Naive thymus-derived CD4-positive, alpha-beta T cell (primary cell): ENCODE results near the gene MAP3K2. TPM values are rescaled to one million over a fixed set of nuclear protein-coding genes. Genes with fewer than 3 reads are reported as not detected.

Source experiments
- ATAC-seq: fragments of 150-1000 bp; cut with Tn5 transposase; 2 replicates; pipeline ENCODE4 v1.10.0; 2021; ENCODE audit warnings: mild to moderate bottlenecking, moderate library complexity
- CTCF ChIA-PET: fragments of 350-600 bp; sonication (Branson Sonifier 250); formaldehyde crosslinking; loops from one replicate; lab custom pipeline; 2021; ENCODE audit warnings: antibody characterized with exemption; lab: Charles Lee
- POLR2A ChIA-PET: fragments of 350-600 bp; sonication (Branson Sonifier 250); formaldehyde crosslinking; loops from one replicate; lab custom pipeline; 2021; ENCODE audit warnings: antibody characterized with exemption, inconsistent platforms; lab: Charles Lee
- DNase-seq, 9 donors: peaks; one replicate each; pipeline versions ENCODE4 v3.0.0 to v3.0.0-alpha.2; 2020 to 2022; ENCODE audit warnings: mixed read lengths in 1 of 9
- H3K27ac ChIP-seq: one replicate; pipeline ENCODE4 v1.7.0; 2013; ENCODE audit warnings: mild to moderate bottlenecking, low read depth, low read length, moderate library complexity
- H3K27me3 ChIP-seq, 2 donors: one replicate each; pipeline ENCODE4 v1.7.0; 2013; ENCODE audit warnings: low read length in 2 of 2, mild to moderate bottlenecking in 2 of 2, moderate library complexity in 2 of 2; ENCODE audit not compliant: control insufficient read depth in 2 of 2, insufficient read depth in 2 of 2
- H3K36me3 ChIP-seq, 3 experiments: 1 replicate in 2 of 3; 2 replicates in 1 of 3; pipeline ENCODE4 v1.7.0; 2013; ENCODE audit warnings: low read length in 3 of 3, mild to moderate bottlenecking in 3 of 3, moderate library complexity in 1 of 3; ENCODE audit not compliant: insufficient read depth in 3 of 3, control insufficient read depth in 2 of 3
- H3K4me1 ChIP-seq, 2 donors: one replicate each; pipeline ENCODE4 v1.7.0; 2013; ENCODE audit warnings: low read length in 2 of 2, mild to moderate bottlenecking in 2 of 2, moderate library complexity in 1 of 2; ENCODE audit not compliant: control insufficient read depth in 2 of 2, insufficient read depth in 2 of 2
- H3K4me3 ChIP-seq: 2 replicates; pipeline ENCODE4 v1.7.0; 2013; ENCODE audit warnings: mild to moderate bottlenecking, low read length
- H3K9me3 ChIP-seq, 3 experiments: 1 replicate in 2 of 3; 2 replicates in 1 of 3; pipeline ENCODE4 v1.7.0; 2013; ENCODE audit warnings: low read length in 3 of 3; ENCODE audit not compliant: control insufficient read depth in 2 of 3
- H3K27ac Mint-ChIP-seq, 9 donors: one replicate each; pipeline ENCODE4 v1.8.0; 2020 to 2022; ENCODE audit warnings: mixed read lengths in 9 of 9, mild to moderate bottlenecking in 8 of 9, moderate library complexity in 5 of 9, inconsistent platforms in 2 of 9
- H3K27me3 Mint-ChIP-seq, 5 donors: one replicate each; pipeline ENCODE4 v1.8.0; 2021 to 2022; ENCODE audit warnings: mixed read lengths in 5 of 5, mild to moderate bottlenecking in 1 of 5
- H3K36me3 Mint-ChIP-seq, 5 donors: one replicate each; pipeline ENCODE4 v1.8.0; 2020 to 2022; ENCODE audit warnings: mixed read lengths in 5 of 5, mild to moderate bottlenecking in 3 of 5, inconsistent platforms in 1 of 5
- H3K4me1 Mint-ChIP-seq, 7 donors: one replicate each; pipeline ENCODE4 v1.8.0; 2020 to 2022; ENCODE audit warnings: mixed read lengths in 7 of 7, mild to moderate bottlenecking in 3 of 7, inconsistent platforms in 1 of 7
- H3K4me3 Mint-ChIP-seq, 10 donors: one replicate each; pipeline ENCODE4 v1.8.0; 2020 to 2022; ENCODE audit warnings: mild to moderate bottlenecking in 10 of 10, mixed read lengths in 10 of 10, moderate library complexity in 6 of 10, inconsistent platforms in 2 of 10
- H3K9me3 Mint-ChIP-seq, 11 donors: one replicate each; pipeline ENCODE4 v1.8.0; 2020 to 2022; ENCODE audit warnings: mixed read lengths in 11 of 11, mild to moderate bottlenecking in 4 of 11, inconsistent platforms in 1 of 11, moderate library complexity in 1 of 11
- intact Hi-C, 2 donors: fragments of 100-400 bp; cut with micrococcal nuclease; formaldehyde crosslinking; loops; one replicate each; pipeline ENCODE4 v1.15.1; 2023
- polyA plus RNA-seq, 2 donors: library from polyadenylated mRNA; unstranded; fragments of 300-500 nt; fragmentation: Illumina TruSeq; gene quantifications; one replicate each; pipeline ENCODE4 v1.2.3, GENCODE V29; 2021
- total RNA-seq, 6 experiments: library from RNA in 5 of 6; stranded (reverse) in 5 of 6; gene quantifications; 1 replicate in 5 of 6; 2 replicates in 1 of 6; pipeline ENCODE4 v1.2.3 and lab custom pipeline; 2021 to 2026

Gene MAP3K2
- total and polyA plus RNA-seq, 7 experiments from 2014 or later, result 41.3 to 111 (median 81.3) TPM

DNA sequence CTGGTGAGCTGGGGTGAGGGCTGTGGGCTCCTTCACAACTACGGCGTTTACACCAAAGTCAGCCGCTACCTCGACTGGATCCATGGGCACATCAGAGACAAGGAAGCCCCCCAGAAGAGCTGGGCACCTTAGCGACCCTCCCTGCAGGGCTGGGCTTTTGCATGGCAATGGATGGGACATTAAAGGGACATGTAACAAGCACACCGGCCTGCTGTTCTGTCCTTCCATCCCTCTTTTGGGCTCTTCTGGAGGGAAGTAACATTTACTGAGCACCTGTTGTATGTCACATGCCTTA, 41.0 kb upstream of the MAP3K2 start:
- Histone ChIP-seq H3K27ac (no peak overlapping the region), H3K4me1 (no peaks in the 10 kb centered on the region), H3K4me3 (no peak overlapping the region), H3K36me3 (no peaks in the 10 kb centered on the region), H3K9me3 (no peaks in the 10 kb centered on the region), H3K27me3 (no peaks in the 10 kb centered on the region)
- Mint-ChIP-seq H3K9me3 (no peaks in the 10 kb centered on the region), H3K27me3 (peaks cover 12 to 21% (median 19%) of the 10 kb centered on the region in 5 donors), H3K36me3 (peaks cover 0 to 7% (median 3%) of the 10 kb centered on the region in 5 donors), H3K4me3 (no peak overlapping the region), H3K27ac (no peak overlapping the region), H3K4me1 (peaks cover 3 to 5% (median 4%) of the 10 kb centered on the region in 7 donors)
- CTCF ChIA-PET, result no interaction called here
- intact Hi-C loops, result no loop called here
- ATAC-seq (no peak), DNase-seq (no peak)
- POLR2A ChIA-PET, result no interaction called here

DNA sequence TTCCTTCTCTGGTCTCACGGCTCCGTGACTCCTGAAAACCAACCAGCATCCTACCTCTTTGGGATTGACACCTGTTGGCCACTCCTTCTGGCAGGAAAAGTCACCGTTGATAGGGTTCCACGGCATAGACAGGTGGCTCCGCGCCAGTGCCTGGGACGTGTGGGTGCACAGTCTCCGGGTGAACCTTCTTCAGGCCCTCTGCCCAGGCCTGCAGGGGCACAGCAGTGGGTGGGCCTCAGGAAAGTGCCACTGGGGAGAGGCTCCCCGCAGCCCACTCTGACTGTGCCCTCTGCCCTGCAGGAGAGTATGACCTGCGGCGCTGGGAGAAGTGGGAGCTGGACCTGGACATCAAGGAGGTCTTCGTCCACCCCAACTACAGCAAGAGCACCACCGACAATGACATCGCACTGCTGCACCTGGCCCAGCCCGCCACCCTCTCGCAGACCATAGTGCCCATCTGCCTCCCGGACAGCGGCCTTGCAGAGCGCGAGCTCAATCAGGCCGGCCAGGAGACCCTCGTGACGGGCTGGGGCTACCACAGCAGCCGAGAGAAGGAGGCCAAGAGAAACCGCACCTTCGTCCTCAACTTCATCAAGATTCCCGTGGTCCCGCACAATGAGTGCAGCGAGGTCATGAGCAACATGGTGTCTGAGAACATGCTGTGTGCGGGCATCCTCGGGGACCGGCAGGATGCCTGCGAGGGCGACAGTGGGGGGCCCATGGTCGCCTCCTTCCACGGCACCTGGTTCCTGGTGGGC, 40.5 kb upstream of the MAP3K2 start:
- H3K4me1 ChIP-seq, result peaks cover 0 to 3% of the 10 kb centered on the region in 2 donors
- H3K27ac ChIP-seq, result no peak overlapping the region
- H3K27ac Mint-ChIP-seq, result no peak overlapping the region
- no peaks in the 10 kb centered on the region for H3K36me3 ChIP-seq
- intact Hi-C loops, result no loop called here
- H3K36me3 Mint-ChIP-seq, result peaks cover 0 to 7% (median 3%) of the 10 kb centered on the region in 5 donors
- H3K4me3 Mint-ChIP-seq, result no peak overlapping the region
- POLR2A ChIA-PET, result no interaction called here
- H3K9me3 Mint-ChIP-seq, result no peaks in the 10 kb centered on the region
- DNase-seq (no peak), ATAC-seq (no peak)
- peaks cover 16 to 25% (median 23%) of the 10 kb centered on the region in 5 donors for H3K27me3 Mint-ChIP-seq
- H3K27me3 ChIP-seq, result no peaks in the 10 kb centered on the region
- H3K9me3 ChIP-seq, result no peaks in the 10 kb centered on the region
- CTCF ChIA-PET, result no interaction called here
- no peak overlapping the region for H3K4me3 ChIP-seq
- peaks cover 3 to 9% (median 7%) of the 10 kb centered on the region in 7 donors for H3K4me1 Mint-ChIP-seq

DNA sequence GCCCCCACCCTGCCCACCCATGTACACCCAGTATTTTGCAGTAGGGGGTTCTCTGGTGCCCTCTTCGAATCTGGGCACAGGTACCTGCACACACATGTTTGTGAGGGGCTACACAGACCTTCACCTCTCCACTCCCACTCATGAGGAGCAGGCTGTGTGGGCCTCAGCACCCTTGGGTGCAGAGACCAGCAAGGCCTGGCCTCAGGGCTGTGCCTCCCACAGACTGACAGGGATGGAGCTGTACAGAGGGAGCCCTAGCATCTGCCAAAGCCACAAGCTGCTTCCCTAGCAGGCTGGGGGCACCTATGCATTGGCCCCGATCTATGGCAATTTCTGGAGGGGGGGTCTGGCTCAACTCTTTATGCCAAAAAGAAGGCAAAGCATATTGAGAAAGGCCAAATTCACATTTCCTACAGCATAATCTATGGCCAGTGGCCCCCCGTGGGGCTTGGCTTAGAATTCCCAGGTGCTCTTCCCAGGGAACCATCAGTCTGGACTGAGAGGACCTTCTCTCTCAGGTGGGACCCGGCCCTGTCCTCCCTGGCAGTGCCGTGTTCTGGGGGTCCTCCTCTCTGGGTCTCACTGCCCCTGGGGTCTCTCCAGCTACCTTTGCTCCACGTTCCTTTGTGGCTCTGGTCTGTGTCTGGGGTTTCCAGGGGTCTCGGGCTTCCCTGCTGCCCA, 39.7 kb upstream of the MAP3K2 start:
- intact Hi-C loops, result no loop called here
- ATAC-seq, result no peak
- Mint-ChIP-seq H3K27ac (no peak overlapping the region), H3K9me3 (no peaks in the 10 kb centered on the region), H3K4me1 (peaks cover 6 to 9% (median 7%) of the 10 kb centered on the region in 7 donors), H3K36me3 (peaks cover 0 to 7% (median 3%) of the 10 kb centered on the region in 5 donors), H3K4me3 (no peak overlapping the region), H3K27me3 (peaks cover 16 to 29% (median 23%) of the 10 kb centered on the region in 5 donors)
- no peak for DNase-seq
- Histone ChIP-seq H3K36me3 (no peaks in the 10 kb centered on the region), H3K27me3 (peaks cover 0 to 5% of the 10 kb centered on the region in 2 donors), H3K4me1 (peaks cover 0 to 5% of the 10 kb centered on the region in 2 donors), H3K4me3 (no peak overlapping the region), H3K27ac (no peak overlapping the region), H3K9me3 (no peaks in the 10 kb centered on the region)
- ChIA-PET POLR2A (interaction anchor here (0.6 kb wide), 1 partner anchor 44 kb away, joined by 4 read pairs; no protein-coding TSS in a partner anchor), CTCF (no interaction called here)

DNA sequence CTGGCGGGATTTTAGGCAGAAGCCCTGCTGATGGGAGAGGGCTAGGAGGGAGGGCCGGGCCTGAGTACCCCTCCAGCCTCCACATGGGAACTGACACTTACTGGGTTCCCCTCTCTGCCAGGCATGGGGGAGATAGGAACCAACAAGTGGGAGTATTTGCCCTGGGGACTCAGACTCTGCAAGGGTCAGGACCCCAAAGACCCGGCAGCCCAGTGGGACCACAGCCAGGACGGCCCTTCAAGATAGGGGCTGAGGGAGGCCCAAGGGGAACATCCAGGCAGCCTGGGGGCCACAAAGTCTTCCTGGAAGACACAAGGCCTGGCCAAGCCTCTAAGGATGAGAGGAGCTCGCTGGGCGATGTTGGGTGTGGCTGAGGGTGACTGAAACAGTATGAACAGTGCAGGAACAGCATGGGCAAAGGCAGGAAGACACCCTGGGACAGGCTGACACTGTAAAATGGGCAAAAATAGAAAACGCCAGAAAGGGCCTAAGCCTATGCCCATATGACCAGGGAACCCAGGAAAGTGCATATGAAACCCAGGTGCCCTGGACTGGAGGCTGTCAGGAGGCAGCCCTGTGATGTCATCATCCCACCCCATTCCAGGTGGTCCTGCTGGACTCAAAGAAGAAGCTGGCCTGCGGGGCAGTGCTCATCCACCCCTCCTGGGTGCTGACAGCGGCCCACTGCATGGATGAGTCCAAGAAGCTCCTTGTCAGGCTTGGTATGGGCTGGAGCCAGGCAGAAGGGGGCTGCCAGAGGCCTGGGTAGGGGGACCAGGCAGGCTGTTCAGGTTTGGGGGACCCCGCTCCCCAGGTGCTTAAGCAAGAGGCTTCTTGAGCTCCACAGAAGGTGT, 39.0 kb upstream of the MAP3K2 start:
- Mint-ChIP-seq H3K36me3 (peaks cover 0 to 7% (median 3%) of the 10 kb centered on the region in 5 donors), H3K4me1 (peaks cover 6 to 9% (median 8%) of the 10 kb centered on the region in 7 donors), H3K27ac (no peak overlapping the region), H3K9me3 (no peaks in the 10 kb centered on the region), H3K27me3 (peaks cover 23 to 37% (median 31%) of the 10 kb centered on the region in 5 donors), H3K4me3 (peak overlapping the region in 1 of 10 donors; percentile 22)
- no peak overlapping the region for H3K27ac ChIP-seq
- intact Hi-C loops, result no loop called here
- no peak overlapping the region for H3K4me3 ChIP-seq
- ATAC-seq (no peak), DNase-seq (no peak)
- H3K27me3 ChIP-seq, result peaks cover 0 to 12% of the 10 kb centered on the region in 2 donors
- POLR2A ChIA-PET, result interaction anchor here (0.6 to 1.7 kb wide), 2 partner anchors 10 to 43 kb away, joined by 4 read pairs; no protein-coding TSS in a partner anchor
- no peaks in the 10 kb centered on the region for H3K9me3 ChIP-seq
- CTCF ChIA-PET, result no interaction called here
- no peaks in the 10 kb centered on the region for H3K36me3 ChIP-seq
- peaks cover 0 to 5% of the 10 kb centered on the region in 2 donors for H3K4me1 ChIP-seq

DNA sequence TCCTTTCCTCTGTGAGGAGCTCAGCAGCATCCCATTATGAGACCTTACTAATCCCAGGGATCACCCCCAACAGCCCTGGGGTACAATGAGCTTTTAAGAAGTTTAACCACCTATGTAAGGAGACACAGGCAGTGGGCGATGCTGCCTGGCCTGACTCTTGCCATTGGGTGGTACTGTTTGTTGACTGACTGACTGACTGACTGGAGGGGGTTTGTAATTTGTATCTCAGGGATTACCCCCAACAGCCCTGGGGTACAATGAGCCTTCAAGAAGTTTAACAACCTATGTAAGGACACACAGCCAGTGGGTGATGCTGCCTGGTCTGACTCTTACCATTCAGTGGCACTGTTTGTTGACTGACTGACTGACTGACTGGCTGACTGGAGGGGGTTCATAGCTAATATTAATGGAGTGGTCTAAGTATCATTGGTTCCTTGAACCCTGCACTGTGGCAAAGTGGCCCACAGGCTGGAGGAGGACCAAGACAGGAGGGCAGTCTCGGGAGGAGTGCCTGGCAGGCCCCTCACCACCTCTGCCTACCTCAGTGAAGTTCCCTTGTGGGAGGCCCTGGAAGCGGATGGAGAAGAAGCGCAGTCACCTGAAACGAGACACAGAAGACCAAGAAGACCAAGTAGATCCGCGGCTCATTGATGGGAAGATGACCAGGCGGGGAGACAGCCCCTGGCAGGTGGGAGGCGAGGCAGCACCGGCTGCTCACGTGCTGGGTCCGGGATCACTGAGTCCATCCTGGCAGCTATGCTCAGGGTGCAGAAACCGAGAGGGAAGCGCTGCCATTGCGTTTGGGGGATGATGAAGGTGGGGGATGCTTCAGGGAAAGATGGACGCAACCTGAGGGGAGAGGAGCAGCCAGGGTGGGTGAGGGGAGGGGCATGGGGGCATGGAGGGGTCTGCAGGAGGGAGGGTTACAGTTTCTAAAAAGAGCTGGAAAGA, 38.0 kb upstream of the MAP3K2 start:
- peaks cover 32 to 43% (median 40%) of the 10 kb centered on the region in 5 donors for H3K27me3 Mint-ChIP-seq
- peaks cover 0 to 2% (median 0%) of the 10 kb centered on the region in 11 donors for H3K9me3 Mint-ChIP-seq
- H3K27ac ChIP-seq, result no peak overlapping the region
- DNase-seq (no peak), ATAC-seq (no peak)
- H3K36me3 Mint-ChIP-seq, result peaks cover 0 to 7% (median 0%) of the 10 kb centered on the region in 5 donors
- H3K4me1 Mint-ChIP-seq, result peaks cover 6 to 9% (median 8%) of the 10 kb centered on the region in 7 donors
- H3K9me3 ChIP-seq, result no peaks in the 10 kb centered on the region
- intact Hi-C loops, result no loop called here
- CTCF ChIA-PET, result no interaction called here
- peaks cover 0 to 5% of the 10 kb centered on the region in 2 donors for H3K4me1 ChIP-seq
- no peaks in the 10 kb centered on the region for H3K36me3 ChIP-seq
- H3K4me3 Mint-ChIP-seq, result peak overlapping the region in 1 of 10 donors; percentile 22
- POLR2A ChIA-PET, result interaction anchor here (1.7 kb wide), 1 partner anchor 9 kb away, joined by 4 read pairs; no protein-coding TSS in a partner anchor
- no peak overlapping the region for H3K27ac Mint-ChIP-seq
- no peak overlapping the region for H3K4me3 ChIP-seq
- H3K27me3 ChIP-seq, result peaks cover 0 to 12% of the 10 kb centered on the region in 2 donors
